ENCODE measurements around the gene INSR. TPM values are rescaled to one million over a fixed set of nuclear protein-coding genes. Genes with fewer than 3 reads are reported as not detected.

The INSR gene
- total RNA-seq, 1 donor: 44.2 TPM

GRCh38 chr19:7307590-7308218 lies 13.5 kb upstream of the INSR start:
- no peak overlapping the region for H3K4me3 ChIP-seq (ENCODE audit: insufficient read depth, low read length)
- no peaks in the 10 kb centered on the region for H3K36me3 ChIP-seq (ENCODE audit: insufficient read depth, low read length)
- no peaks in the 10 kb centered on the region for H4K20me1 ChIP-seq (ENCODE audit: insufficient read depth, low read length)
- H2AFZ ChIP-seq (ENCODE audit: low read length): no peak overlapping the region
- no peak overlapping the region for H3K27ac ChIP-seq (ENCODE audit: low read depth, low read length)
- H3K79me2 ChIP-seq (ENCODE audit: insufficient read depth, low read length): no peaks in the 10 kb centered on the region
- no peaks in the 10 kb centered on the region for H3K9me3 ChIP-seq (ENCODE audit: low read depth, low read length)
- TF ChIP-seq CTCF (IDR thresholded peaks at IDR 0.05; ENCODE audit: extremely low read depth, low read depth, low read length): no peak
- no peak for DNase-seq (ENCODE audit: insufficient read length, low spot score, missing footprints)
- H3K4me2 ChIP-seq (ENCODE audit: insufficient read depth, low read length): no peak overlapping the region
- H3K27me3 ChIP-seq (ENCODE audit: insufficient read depth, low read length): no peaks in the 10 kb centered on the region
- H3K4me1 ChIP-seq (ENCODE audit: insufficient read depth, low read length): no peaks in the 10 kb centered on the region

DNA sequence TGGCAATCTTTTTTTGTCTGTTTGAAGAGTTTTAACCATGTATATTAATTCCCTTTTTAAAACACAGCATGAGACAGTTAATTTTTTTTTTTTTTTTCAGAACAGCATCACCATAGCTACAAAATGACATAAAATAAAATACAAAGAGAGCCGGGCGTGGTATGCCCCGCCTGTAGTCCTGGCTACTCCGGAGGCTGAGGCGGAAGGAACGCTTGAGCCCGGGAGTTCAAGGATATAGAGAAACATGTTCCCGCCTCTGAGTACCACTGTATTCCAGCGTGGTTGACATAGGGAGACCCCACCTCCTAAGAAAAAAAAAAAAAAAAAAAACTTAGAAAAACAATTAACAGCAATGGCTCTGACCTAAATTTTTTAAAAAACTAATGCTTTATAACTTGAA lies 10.0 kb upstream of the INSR start:
- H4K20me1 ChIP-seq (ENCODE audit: insufficient read depth, low read length): no peaks in the 10 kb centered on the region
- H3K36me3 ChIP-seq (ENCODE audit: insufficient read depth, low read length): no peaks in the 10 kb centered on the region
- H2AFZ ChIP-seq (ENCODE audit: low read length): no peak overlapping the region
- H3K27ac ChIP-seq (ENCODE audit: low read depth, low read length): no peak overlapping the region
- no peaks in the 10 kb centered on the region for H3K79me2 ChIP-seq (ENCODE audit: insufficient read depth, low read length)
- H3K9me3 ChIP-seq (ENCODE audit: low read depth, low read length): no peaks in the 10 kb centered on the region
- no peak for DNase-seq (ENCODE audit: insufficient read length, low spot score, missing footprints)
- H3K4me3 ChIP-seq (ENCODE audit: insufficient read depth, low read length): no peak overlapping the region
- no peaks in the 10 kb centered on the region for H3K4me1 ChIP-seq (ENCODE audit: insufficient read depth, low read length)
- H3K27me3 ChIP-seq (ENCODE audit: insufficient read depth, low read length): no peaks in the 10 kb centered on the region
- TF ChIP-seq CTCF (IDR thresholded peaks at IDR 0.05; ENCODE audit: extremely low read depth, low read depth, low read length): no peak
- no peak overlapping the region for H3K4me2 ChIP-seq (ENCODE audit: insufficient read depth, low read length)

GRCh38 chr19:7303470-7303869 lies 9.3 kb upstream of the INSR start:
- Histone ChIP-seq H4K20me1 (ENCODE audit: insufficient read depth, low read length) (no peaks in the 10 kb centered on the region), H3K27me3 (ENCODE audit: insufficient read depth, low read length) (peaks cover under 1% of the 10 kb centered on the region), H3K4me2 (ENCODE audit: insufficient read depth, low read length) (no peak overlapping the region), H3K36me3 (ENCODE audit: insufficient read depth, low read length) (no peaks in the 10 kb centered on the region), H3K4me3 (ENCODE audit: insufficient read depth, low read length) (no peak overlapping the region), H3K9me3 (ENCODE audit: low read depth, low read length) (no peaks in the 10 kb centered on the region), H2AFZ (ENCODE audit: low read length) (no peak overlapping the region), H3K27ac (ENCODE audit: low read depth, low read length) (no peak overlapping the region), H3K79me2 (ENCODE audit: insufficient read depth, low read length) (no peaks in the 10 kb centered on the region), H3K4me1 (ENCODE audit: insufficient read depth, low read length) (no peaks in the 10 kb centered on the region)
- no peak for TF ChIP-seq CTCF (IDR thresholded peaks at IDR 0.05; ENCODE audit: extremely low read depth, low read depth, low read length)
- DNase-seq (ENCODE audit: insufficient read length, low spot score, missing footprints): no peak

- Histone ChIP-seq H4K20me1 (ENCODE audit: insufficient read depth, low read length) (no peaks in the 10 kb centered on the region), H3K9me3 (ENCODE audit: low read depth, low read length) (no peaks in the 10 kb centered on the region), H3K27ac (ENCODE audit: low read depth, low read length) (no peak overlapping the region), H3K27me3 (ENCODE audit: insufficient read depth, low read length) (peaks cover 5% of the 10 kb centered on the region), H2AFZ (ENCODE audit: low read length) (no peak overlapping the region), H3K36me3 (ENCODE audit: insufficient read depth, low read length) (no peaks in the 10 kb centered on the region), H3K4me2 (ENCODE audit: insufficient read depth, low read length) (no peak overlapping the region), H3K4me1 (ENCODE audit: insufficient read depth, low read length) (no peaks in the 10 kb centered on the region), H3K4me3 (ENCODE audit: insufficient read depth, low read length) (no peak overlapping the region), H3K79me2 (ENCODE audit: insufficient read depth, low read length) (no peaks in the 10 kb centered on the region)
- no peak for TF ChIP-seq CTCF (IDR thresholded peaks at IDR 0.05; ENCODE audit: extremely low read depth, low read depth, low read length)
- DNase-seq (ENCODE audit: insufficient read length, low spot score, missing footprints): no peak
These were observed 7.3 kb upstream of the INSR start for GRCh38 chr19:7301525-7301924.
